ENCODE measurements around the gene ZNF611.

GRCh38 chr19:52710538-52710937, 24.3 kb downstream of the ZNF611 start:
- no peak for TF ChIP-seq EZH2 (IDR thresholded peaks at IDR 0.05; ENCODE audit: insufficient read depth, low read length)
- TF ChIP-seq, protein P1, sequence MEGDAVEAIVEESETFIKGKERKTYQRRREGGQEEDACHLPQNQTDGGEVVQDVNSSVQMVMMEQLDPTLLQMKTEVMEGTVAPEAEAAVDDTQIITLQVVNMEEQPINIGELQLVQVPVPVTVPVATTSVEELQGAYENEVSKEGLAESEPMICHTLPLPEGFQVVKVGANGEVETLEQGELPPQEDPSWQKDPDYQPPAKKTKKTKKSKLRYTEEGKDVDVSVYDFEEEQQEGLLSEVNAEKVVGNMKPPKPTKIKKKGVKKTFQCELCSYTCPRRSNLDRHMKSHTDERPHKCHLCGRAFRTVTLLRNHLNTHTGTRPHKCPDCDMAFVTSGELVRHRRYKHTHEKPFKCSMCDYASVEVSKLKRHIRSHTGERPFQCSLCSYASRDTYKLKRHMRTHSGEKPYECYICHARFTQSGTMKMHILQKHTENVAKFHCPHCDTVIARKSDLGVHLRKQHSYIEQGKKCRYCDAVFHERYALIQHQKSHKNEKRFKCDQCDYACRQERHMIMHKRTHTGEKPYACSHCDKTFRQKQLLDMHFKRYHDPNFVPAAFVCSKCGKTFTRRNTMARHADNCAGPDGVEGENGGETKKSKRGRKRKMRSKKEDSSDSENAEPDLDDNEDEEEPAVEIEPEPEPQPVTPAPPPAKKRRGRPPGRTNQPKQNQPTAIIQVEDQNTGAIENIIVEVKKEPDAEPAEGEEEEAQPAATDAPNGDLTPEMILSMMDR (IDR thresholded peaks at IDR 0.05; ENCODE audit: insufficient read depth, low read depth, low read length): no peak
